Hair follicular keratinocyte (primary cell): ENCODE data around the gene C1QTNF3. TPM values are rescaled to one million over a fixed set of nuclear protein-coding genes. Genes with fewer than 3 reads are reported as not detected.

ENCODE experiments used
- total RNA-seq: library from RNA; depleted of rRNA; stranded (reverse); fragments of >200 nt; gene quantifications from 2 replicates; pipeline ENCODE4 v1.2.3, GENCODE V29; 2015

The C1QTNF3 gene, protein sequence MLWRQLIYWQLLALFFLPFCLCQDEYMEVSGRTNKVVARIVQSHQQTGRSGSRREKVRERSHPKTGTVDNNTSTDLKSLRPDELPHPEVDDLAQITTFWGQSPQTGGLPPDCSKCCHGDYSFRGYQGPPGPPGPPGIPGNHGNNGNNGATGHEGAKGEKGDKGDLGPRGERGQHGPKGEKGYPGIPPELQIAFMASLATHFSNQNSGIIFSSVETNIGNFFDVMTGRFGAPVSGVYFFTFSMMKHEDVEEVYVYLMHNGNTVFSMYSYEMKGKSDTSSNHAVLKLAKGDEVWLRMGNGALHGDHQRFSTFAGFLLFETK
- total RNA-seq = 0.16 TPM in 1 of 2 replicates, not detected in the other

DNA sequence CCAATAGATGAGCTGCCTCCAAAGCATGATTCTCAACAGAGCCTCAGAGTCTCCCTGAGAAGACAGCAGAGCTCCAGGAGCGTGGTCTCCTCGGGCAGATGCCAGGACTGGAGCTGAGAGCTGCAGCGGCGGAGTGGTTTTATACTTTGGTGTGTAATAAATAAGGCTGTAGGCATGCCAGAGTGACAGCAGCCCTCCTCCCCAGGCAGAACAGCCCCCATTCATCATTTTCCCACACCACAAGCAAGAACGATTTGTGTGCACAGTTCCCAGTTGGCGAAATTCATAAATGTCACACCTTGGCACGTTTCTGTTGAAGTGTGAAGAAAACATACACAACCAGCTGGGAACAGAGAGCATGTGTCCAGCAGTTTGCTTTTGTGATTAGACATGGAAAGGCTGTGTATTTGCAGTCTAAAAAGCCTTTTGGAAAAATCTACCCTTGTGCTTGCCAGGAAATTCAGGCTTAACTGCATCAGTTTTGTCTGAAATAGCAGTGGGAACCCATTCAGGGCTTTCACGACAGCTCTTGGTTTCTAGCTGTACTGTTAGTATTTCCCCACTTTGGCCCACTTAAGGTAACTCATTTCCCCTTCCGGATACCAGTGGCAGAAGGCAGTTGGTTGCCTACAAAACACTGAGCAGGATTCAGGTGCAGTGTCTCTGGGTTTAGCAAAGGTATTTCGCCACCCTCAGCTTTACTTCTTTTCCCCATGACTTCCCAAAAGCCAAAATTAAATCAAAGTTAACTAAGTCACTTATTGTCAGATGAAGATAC is at the start of gene C1QTNF3:
TSS of gene C1QTNF3 (minus strand) at position 115 of the 778 bp plus-strand sequence. CDS start at position 27, 88 bp downstream.

DNA sequence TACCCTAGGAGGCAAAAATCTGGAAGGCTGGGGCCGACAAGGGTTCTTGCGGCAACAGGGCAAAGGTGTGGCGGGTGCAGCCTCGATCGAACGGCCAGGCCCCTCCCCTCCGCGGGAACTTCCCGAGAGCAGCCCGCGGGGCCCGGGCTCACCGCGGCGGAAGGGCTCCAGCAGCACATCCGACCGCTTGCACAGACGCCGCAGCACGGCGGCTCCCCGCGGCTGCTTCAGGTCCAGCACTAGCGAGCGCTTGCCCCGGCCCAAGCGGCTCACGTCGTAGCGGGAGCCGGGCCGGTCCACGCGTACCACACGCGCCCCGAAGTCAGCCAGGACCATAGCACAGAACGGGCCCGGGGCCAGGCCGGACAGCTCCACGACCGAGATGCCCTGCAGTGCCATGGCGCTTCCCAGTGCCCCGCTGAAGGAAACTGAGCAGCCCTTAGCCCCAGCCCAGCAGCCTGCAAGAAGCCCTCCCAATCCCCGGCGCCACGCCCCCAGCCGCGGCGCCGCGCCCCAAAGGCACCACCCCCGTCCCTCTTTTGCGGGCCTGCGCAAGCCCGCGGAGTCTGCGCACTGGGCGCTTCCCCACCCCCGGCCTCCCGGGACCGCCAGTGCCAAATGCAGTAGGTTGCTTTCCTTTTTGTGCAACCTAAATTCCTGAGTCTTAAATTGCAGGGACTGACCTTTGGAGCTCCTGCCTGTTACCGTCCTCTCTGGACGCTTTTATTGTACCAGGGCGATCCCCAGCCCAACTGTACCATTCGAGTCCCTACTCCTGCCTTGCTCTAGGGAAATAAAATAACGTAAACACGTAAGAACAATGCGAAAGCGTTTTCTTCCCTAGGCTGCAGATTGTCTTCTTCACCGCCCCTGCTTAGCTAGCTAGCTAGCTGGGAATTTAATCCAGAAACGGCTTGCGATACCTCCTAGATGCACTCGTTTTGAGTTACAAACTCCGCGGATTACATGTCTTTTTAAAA is 35.1 kb downstream of the C1QTNF3 start, which contains the start of gene AMACR:
TSS of gene AMACR (minus strand) at position 430 of the 980 bp plus-strand sequence. CDS start at position 399, 31 bp downstream.

DNA sequence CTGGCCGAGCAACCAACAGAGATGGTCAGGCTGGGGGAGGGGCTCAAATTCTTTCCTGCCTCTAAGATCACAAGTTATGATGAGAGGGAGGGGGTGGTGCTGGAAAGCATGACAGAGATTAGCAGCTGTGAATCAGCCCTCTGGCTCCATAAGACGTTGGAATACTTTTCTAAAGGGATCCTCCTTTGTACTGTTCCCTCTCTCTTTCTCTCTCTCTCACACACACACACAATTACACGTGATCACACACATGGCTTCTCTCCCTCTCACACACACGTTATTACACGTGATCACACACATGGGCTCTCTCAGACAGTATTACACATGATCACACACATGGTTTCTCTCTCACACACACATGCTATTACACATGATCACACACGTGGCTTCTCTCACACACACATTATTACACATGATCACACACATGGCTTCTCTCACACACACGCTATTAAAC is 58.3 kb downstream of the C1QTNF3 start, which contains the start of gene SLC45A2:
TSS of gene SLC45A2 (minus strand) at position 23 of the 454 bp plus-strand sequence. CDS start 110 bp downstream, outside the sequence.

Other genes starting within 250 kb of the C1QTNF3 start
- 0.16 and 0.84 TPM in 2 replicates for gene ADAMTS12, start 151.2 kb downstream of the C1QTNF3 start, total RNA-seq
- gene RXFP3, start 106.8 kb downstream of the C1QTNF3 start, total RNA-seq = not detected in 2 replicates
- not detected in 2 replicates for gene SLC45A2, start 58.5 kb downstream of the C1QTNF3 start, total RNA-seq
- gene AMACR, start 35.2 kb downstream of the C1QTNF3 start, total RNA-seq = 10.2 and 14.5 TPM in 2 replicates